GM20000 (cell line): Measurements from ENCODE around the gene ZNF740.
A peak's percentile ranks its signal among the peaks of the same experiment; 100 is the strongest.
"Not testable (repeated sequence)": the region's sequence is repeated elsewhere in the genome, so short reads cannot be mapped to it uniquely, and the experiment has no call there.

Experiments used
- DNase-seq: peaks from one replicate; pipeline ENCODE4 v3.0.0; 2012; ENCODE audit warnings: low spot score
- CTCF ChIP-seq: IDR thresholded peaks from 2 replicates; pipeline ENCODE4 v1.5.1; 2012; ENCODE audit warnings: mild to moderate bottlenecking, control low read depth; ENCODE audit errors: extremely low read depth, missing control alignments

ZNF740 gene

GRCh38 chr12:53197011-53197640 is 16.6 kb downstream of the ZNF740 start:
- TF ChIP-seq CTCF: no peak
- no peak for DNase-seq

- TF ChIP-seq CTCF: no peak
- DNase-seq: no peak
Measured at GRCh38 chr12:53198486-53199110, 18.1 kb downstream of the ZNF740 start.

- DNase-seq: no peak
- no peak for TF ChIP-seq CTCF
Measured at GRCh38 chr12:53199700-53200099, 19.2 kb downstream of the ZNF740 start.

GRCh38 chr12:53200107-53200457 is 19.6 kb downstream of the ZNF740 start:
- DNase-seq: no peak
- no peak for TF ChIP-seq CTCF

- no peak for TF ChIP-seq CTCF
- peak; percentile 72 for DNase-seq
Measured at GRCh38 chr12:53200458-53201176, 20.1 kb downstream of the ZNF740 start.

GRCh38 chr12:53201177-53201541 is 20.6 kb downstream of the ZNF740 start:
- DNase-seq: no peak
- no peak for TF ChIP-seq CTCF

- no peak for TF ChIP-seq CTCF
- DNase-seq: no peak
Measured at GRCh38 chr12:53201639-53202038, 21.1 kb downstream of the ZNF740 start.

- DNase-seq: not testable (repeated sequence)
Measured at GRCh38 chr12:53202316-53202715, 21.8 kb downstream of the ZNF740 start.
